ENCODE measurements around the gene KRTAP4-9. TPM values are rescaled to one million over a fixed set of nuclear protein-coding genes. Genes with fewer than 3 reads are reported as not detected.
A peak's percentile ranks its signal among the peaks of the same experiment; 100 is the strongest.

The KRTAP4-9 gene
- total and polyA plus RNA-seq, 9 of the 15 experiments (the other 6 are each of a cell fraction or from before 2014, with no cell fraction given): not detected

GRCh38 chr17:41057547-41057946 lies 47.6 kb upstream of the KRTAP4-9 start (continued):
- peak; percentile 92 for TF ChIP-seq ZNF146 (CRISPR knock-in tag; IDR thresholded peaks at IDR 0.05; ENCODE audit: unreplicated experiment)
- no peak for TF ChIP-seq ZNF592 (IDR thresholded peaks at IDR 0.05)
- TF ChIP-seq ETV1 (tag; conservative IDR thresholded peaks at IDR 0.05; ENCODE audit: low read depth): no peak
- TF ChIP-seq ZNF274 (IDR thresholded peaks at IDR 0.05; ENCODE audit: borderline replicate concordance, low read depth, low read length): no peak

GRCh38 chr17:41058741-41059140 lies 46.4 kb upstream of the KRTAP4-9 start:
- H3K79me2 ChIP-seq (ENCODE audit: control insufficient read depth, insufficient read depth, low read length): no peaks in the 10 kb centered on the region
- no peak overlapping the region for H3K4me2 ChIP-seq (ENCODE audit: insufficient read depth, low read length)
- H4K20me1 ChIP-seq (replicated peaks; ENCODE audit: control insufficient read depth, insufficient read depth, low read length): no peaks in the 10 kb centered on the region; the same call in 1 of the 2 replicates
- ATAC-seq (no peak), DNase-seq (ENCODE audit: extremely low read depth in 1 of 4, low spot score in 3 of 4) (no peak), FAIRE-seq (no peak)
- no peaks in the 10 kb centered on the region for H3K36me3 ChIP-seq (ENCODE audit: control insufficient read depth, insufficient read depth, low read length)
- no TSS peak for BruUV-seq (replicated peaks)
- no peak overlapping the region for H3K9ac ChIP-seq (ENCODE audit: insufficient read depth in 1 of 2, low read depth in 2 of 2, low read length in 2 of 2)
- no peaks in the 10 kb centered on the region for H3K9me3 ChIP-seq (replicated peaks; ENCODE audit: control insufficient read depth, insufficient read depth, low read depth, low read length)
- peaks cover 4 to 5% of the 10 kb centered on the region in 2 experiments; a peak in 4 of 5 replicates for H3K27me3 ChIP-seq (ENCODE audit: control insufficient read depth in 2 of 2, insufficient read depth in 2 of 2, low read length in 2 of 2)
- ChIA-PET CTCF (ENCODE audit: low intra/inter-chr PET ratio) (interaction anchor here (0.7 kb wide), 1 partner anchor 206 kb away, joined by 3 read pairs; no protein-coding TSS in a partner anchor), POLR2A (interaction anchor here (0.9 to 1.3 kb wide), 2 partner anchors 29 to 239 kb away, joined by 3 to 4 read pairs; no protein-coding TSS in a partner anchor)
- TF ChIP-seq ZMIZ1 (IDR thresholded peaks at IDR 0.05; ENCODE audit: low read depth in 2 of 2, low read length in 2 of 2) (no peak), SREBF1 (IDR thresholded peaks at IDR 0.05; ENCODE audit: borderline replicate concordance, low read depth, low read length) (no peak), NFE2 (IDR thresholded peaks at IDR 0.05; ENCODE audit: low read depth) (no peak), BRF1 (IDR thresholded peaks at IDR 0.05; ENCODE audit: borderline replicate concordance, extremely low read depth, insufficient read length) (no peak), RFX5 (IDR thresholded peaks at IDR 0.05; ENCODE audit: low read depth, low read length) (no peak), HLTF (IDR thresholded peaks at IDR 0.05) (no peak), ZNF124 (CRISPR knock-in tag; IDR thresholded peaks at IDR 0.05) (no peak)
- intact Hi-C loops (cut with micrococcal nuclease) (no loop called here), in situ Hi-C loops (cut with MboI) (no loop called here)
- H3K9me1 ChIP-seq (ENCODE audit: control insufficient read depth, insufficient read depth, low read length): no peaks in the 10 kb centered on the region
- WGBS (ENCODE audit: insufficient coverage, low coverage, missing lambda C conversion rate): 1% methylated on average over 5 of the region's 5 CpGs
- no peak overlapping the region for H3K4me3 ChIP-seq
- H3K4me1 ChIP-seq (replicated peaks in 1 of 2; ENCODE audit: control insufficient read depth in 2 of 2, insufficient read depth in 2 of 2, low read length in 2 of 2): no peaks in the 10 kb centered on the region
- H3K27ac ChIP-seq (ENCODE audit: extremely low read depth, low read depth, low read length): no peak overlapping the region
- no peak overlapping the region for H2AFZ ChIP-seq (ENCODE audit: low read depth, low read length)
